T-helper 2 cell (primary cell): Measurements from ENCODE around the gene ABHD6.
"Not testable (repeated sequence)": the region's sequence is repeated elsewhere in the genome, so short reads cannot be mapped to it uniquely, and the experiment has no call there.

Source experiments
- DNase-seq, 5 experiments: peaks; one replicate each; pipeline versions ENCODE4 v3.0.0 to v3.0.0-alpha.2; 2012 to 2022
- total RNA-seq, 2 donors: gene quantifications; one replicate each; lab custom pipeline; 2026; lab: John Stamatoyannopoulos, UW

The ABHD6 gene, protein sequence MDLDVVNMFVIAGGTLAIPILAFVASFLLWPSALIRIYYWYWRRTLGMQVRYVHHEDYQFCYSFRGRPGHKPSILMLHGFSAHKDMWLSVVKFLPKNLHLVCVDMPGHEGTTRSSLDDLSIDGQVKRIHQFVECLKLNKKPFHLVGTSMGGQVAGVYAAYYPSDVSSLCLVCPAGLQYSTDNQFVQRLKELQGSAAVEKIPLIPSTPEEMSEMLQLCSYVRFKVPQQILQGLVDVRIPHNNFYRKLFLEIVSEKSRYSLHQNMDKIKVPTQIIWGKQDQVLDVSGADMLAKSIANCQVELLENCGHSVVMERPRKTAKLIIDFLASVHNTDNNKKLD
- 2.5 to 3.2 reads per million in 2 donors for total RNA-seq

DNA sequence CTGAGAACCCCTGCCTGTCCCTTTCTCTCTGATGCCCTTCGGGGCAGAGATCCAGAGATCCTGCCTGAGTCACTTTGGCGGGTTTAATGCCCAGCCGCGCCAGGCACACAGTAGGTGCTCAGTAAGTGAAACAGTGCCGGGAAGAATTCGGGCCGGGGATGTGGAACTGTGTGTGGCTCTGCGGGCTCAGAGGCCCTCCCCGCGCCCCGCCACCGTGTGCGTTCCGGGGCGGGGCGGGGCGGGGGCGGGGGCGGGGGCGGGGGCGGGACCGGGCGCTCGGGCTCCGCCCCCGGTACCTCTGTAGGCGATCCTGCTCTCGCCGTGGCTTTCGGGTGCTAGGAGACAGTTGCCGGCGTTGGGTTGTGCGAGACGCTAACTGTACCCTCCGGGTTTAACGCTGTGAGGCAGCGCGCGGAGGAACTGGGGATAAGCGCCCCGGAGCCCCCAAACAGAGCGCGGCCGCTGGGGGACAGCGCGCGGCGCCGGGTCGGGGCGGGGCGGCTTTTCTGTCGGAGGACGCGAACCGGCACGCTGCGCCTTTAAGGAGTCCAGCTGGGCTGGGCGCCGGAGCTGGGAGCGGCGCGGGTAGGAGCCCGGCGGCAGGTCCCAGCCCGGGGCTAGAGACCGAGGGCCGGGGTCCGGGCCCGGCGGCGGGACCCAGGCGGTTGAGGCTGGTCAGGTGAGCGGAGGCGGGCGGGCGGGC, at the start of gene ABHD6:
Gene ABHD6 (plus strand): TSS at position 555 of the 703 bp plus-strand sequence. CDS start 18,795 bp downstream, outside the sequence.
- peak; percentile 69 to 85 (median 73) for DNase-seq

DNA sequence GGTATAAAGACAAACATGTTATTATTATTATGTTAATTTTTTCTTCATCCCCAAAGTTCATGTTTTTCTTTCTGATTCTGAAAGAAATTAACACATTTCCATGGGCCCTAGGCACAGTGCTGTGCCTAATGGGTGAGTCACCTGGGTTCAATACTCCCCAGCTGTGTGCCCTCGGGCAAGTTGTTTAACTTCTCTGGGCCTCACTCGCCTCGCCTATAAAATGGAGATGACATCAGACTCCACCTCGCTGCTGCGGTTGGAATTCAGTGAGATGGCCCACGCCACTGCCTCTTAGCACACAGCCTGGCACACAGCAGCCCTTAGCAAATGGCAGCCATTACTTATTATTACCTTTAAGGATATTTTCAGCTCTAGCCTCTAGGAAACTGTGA, 49.4 kb upstream of the ABHD6 start:
- DNase-seq = no peak

DNA sequence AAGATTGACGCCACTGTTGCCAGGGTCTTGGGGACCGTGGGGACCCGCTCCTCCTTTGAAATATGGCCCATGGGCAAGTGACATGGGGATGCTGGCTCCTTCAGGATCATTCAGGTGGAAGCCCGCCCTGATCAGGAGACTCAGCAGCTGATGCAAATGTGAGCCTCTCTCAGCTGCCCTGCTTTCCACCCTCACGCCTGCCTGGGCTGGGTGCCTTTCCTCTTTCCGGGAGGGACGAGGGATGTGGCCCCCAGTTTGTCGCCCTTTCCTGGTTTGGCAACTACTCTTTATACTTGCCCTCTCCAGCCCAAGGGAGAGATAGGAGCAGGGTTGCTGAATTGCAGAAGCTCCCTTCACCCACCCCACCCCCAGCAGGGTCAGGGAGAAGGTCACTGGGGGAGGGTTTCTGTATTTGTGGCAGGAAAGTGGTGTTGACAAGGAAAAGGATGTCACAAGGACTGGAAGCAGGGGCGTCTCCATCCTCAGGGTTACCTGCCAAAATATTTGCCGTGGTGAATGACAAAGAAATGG, 48.6 kb upstream of the ABHD6 start:
- DNase-seq = no peak

DNA sequence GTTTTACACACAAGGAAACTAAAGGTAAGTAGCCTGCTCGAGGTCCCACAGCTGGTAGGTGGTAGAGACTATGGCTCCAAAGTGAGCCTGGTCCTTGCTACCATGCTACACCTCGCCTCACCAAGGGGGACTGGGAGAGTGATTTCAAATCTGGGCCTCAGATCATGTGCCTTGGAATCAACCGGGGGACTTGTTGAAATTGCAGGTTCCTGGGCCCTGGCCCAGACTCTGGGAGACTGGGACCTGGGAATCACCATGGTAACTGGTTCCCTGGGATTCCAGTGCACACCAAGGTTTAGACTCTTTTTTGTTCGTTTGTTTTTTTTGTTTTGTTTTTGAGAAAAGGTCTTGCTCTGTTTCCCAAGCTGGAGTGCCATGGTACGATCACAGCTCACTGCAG, 47.9 kb upstream of the ABHD6 start:
- no peak for DNase-seq

DNA sequence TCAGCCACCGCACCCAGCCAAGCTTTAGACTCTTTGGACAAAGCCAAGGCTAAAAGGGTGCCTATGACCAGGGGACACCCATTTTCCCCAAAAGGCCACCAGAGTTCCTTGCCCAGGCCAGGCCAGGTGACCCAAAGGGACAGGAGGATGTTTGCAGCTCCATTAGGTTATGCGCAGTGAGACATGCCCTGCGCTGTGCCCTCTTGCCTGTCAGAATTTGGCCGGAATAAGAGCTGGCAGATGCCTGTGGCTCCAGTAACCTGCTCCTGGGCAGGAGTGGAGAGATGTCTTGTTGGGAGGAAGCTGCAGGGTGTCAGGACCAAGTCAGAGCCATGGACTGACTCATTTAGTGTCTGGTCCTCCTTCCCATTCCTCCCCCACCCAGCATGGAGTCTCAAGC, 47.3 kb upstream of the ABHD6 start:
- DNase-seq = no peak

DNA sequence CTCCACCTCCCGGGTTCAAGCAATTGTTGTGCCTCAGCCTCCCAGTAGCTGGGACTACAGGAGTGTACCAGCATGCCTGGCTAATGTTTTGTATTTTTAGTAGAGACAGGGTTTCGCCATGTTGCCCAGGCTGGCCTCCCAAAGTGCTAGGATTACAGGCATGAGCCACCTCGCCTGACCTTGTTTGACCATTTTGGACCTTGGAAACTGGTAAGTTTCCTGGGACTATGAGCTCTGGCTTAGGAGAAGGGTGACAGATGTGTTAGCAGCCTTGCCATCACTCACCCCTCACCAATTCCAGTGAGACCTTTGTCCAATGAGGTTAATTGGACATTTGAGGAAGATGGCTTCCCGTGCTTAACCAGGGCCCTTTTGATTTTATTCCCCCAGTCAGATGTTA, 46.7 kb upstream of the ABHD6 start:
- DNase-seq = no peak

DNA sequence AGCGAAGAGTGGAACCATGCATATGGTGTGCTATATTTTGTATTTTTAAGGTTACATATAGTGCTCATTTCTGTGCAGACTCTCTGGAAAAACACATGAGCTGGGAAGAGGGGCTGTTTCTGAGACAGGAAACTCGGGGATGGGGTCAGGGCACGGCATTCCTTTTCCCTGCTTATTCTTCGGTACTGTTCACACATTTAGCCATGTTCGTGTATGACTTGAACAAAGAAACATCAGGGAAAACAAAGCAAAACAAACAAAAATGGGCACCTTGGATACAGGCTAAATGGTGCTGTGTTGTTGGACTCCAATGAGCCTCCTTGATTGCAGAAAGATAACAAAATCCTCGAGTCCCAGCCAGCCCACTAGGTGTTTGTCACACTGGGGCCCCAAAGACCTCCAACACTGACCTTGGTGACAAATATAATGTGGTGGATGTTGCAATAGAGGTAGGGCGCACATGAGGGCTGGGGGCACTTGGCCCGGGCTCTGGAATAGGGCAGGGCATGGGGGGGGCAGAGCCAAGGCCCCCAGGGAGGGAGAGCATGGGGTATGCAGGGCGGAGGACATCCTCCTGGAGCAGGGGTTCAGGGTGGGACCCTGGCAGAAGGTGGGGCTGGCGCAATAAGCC, 46.1 kb upstream of the ABHD6 start:
- DNase-seq = no peak

DNA sequence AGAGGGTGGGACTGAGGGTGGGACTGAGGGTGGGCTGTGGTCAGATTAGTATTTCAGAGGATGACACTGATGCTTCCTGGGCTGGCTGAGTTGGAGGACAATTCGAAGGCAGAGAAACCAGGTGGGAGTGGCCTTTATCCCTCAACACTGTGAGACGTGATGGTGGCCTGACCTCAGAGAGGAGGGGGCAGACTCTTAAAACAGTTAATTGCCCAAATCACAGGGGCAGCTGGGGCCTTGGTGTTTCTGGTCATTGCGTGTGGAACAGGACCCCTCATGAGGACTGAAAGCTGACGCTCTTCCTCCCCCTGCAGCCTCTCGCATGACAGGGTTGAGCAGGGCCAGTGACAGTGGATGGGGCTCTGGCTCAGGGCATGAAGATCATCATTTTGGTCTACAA, 45.5 kb upstream of the ABHD6 start:
- no peak for DNase-seq

DNA sequence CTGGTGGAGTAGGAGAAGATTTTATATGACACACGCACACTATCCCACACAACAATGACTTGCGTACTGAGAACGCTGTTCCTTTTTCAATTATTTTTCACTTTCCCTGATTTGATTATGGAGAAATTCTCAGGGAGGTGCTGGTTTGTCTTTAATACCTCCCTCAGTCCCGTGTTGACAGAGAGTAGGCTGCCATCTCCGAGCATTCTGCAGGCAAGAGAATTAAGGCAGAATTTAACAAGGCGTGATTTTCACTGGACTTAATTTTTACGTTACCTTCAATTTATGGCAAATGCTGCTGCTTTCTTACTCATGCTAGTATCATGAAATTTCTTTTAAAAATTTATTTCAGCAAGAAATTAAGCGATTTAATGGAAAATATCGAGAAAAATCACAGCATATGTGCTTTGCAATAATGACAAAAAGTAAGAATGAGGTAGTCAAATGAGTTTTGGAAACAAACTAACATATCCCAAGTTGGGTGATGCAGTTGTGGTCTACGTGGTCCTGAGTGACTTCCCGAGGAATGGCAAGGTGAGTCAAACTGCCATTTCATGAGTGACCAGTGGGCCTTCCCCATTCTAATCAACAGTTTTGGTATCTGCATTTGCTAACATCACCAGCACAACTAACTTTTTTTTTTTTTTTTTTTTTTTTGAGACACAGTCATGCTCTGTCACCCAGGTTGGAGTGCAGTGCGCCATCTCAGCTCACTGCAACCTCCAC, 43.7 kb upstream of the ABHD6 start:
- no peak for DNase-seq

DNA sequence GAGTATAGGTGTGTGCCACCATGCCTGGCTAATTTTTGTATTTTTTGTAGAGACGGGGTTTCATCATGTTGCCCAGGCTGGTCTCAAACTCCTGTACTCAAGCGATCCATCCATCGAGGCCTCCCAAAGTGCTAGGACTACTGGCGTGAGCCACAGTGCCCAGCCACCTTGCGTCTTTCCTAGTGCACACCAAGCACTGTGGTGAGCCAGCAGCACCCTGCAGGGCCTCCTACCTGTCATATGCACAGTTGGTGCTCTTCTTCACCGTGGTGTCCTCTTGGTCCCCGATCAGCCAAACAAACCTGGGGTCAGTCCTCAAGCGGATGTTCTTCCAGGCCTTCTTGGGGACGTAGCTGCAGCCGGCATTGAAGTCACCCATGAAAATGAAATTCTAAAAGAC, 40.0 kb upstream of the ABHD6 start:
- no peak for DNase-seq

DNA sequence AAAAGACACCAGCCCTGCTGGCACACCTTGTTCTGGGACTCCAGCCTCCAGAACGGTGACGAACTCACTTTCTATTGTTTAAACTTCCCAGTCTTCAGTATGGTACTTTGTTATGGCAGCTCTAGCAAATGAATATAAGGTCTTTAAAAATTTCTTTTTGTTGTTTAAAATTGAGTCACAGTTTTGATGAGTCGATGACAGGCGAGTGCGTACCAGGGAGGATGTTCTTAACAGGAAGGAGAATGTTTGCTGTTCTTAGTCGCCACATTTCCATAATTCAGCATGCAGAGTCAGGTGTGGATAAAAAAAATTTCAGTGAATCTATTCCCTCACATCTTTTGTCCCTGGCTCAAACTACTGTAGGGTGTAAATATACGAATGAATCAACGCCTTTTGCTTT, 39.2 kb upstream of the ABHD6 start:
- no peak for DNase-seq

DNA sequence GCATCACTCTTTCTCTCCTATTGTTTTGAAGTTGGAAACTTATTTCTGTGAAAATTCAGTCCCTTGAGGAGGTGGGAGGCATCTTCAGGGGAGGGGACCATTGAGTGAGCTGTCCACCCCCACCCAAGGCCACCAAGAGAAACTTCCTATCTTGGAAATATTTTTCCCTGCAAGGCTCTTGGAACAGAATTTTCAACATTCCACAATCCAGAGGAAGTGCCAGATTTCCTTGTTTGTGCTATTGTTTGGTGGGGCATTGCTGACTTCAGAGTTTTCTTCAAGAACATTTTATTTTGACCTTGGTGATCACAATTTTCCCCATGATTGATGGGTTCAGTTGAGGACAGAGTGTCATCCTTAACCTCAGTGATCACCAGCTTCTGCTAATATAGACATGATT, 38.8 kb upstream of the ABHD6 start:
- no peak for DNase-seq

DNA sequence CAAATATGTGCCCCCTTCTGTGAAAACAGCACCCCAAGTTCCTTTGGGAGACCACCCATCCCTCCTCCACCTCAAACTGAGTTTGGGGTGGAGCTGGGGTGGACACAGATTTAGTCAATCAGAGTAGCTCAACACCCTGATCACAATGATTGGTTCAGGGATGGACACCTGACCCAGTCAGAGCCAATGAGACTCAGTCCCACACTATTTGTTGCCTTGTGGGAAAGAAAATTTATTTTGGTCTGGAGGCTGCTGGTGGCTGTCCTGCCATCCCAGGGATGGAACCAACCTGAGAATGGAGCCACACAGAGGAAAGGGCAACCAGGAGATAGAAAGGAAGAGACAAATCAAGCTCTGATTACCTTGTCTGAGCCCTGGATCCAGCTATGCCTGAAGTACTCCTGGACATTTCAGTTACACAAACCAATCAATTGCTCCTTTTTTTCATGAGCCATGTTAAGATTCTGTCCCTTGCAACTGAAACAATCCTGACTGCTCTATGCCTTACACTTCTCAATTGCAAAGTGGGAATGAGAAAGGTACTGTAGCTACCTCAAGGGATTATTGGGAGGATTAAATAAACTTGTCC, 37.4 kb upstream of the ABHD6 start:
- DNase-seq = no peak

DNA sequence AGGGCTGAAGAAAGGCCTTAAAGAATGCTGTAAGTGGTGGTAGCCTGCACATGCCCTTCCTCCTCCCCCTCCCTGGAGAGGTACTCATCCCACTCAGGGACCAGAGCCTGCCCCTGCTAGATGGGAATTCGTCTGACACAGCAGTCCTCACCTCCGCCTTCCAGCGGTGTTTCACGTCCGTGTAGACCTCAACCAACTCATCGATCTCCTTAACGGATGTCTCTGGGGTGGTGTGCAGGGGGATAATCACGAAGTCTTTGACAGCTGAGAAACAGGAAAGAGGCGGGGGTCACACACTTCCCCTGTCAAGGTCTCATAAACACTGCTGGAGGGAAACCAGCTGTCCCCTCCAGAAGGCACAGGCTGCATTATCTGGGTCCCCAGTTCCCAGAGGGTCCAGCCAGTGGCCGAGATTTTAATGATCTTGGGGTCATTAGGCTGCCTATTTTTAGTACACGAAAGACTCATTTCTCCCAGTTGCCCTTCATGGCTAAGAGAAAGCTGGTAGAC, 36.7 kb upstream of the ABHD6 start:
- no peak for DNase-seq

DNA sequence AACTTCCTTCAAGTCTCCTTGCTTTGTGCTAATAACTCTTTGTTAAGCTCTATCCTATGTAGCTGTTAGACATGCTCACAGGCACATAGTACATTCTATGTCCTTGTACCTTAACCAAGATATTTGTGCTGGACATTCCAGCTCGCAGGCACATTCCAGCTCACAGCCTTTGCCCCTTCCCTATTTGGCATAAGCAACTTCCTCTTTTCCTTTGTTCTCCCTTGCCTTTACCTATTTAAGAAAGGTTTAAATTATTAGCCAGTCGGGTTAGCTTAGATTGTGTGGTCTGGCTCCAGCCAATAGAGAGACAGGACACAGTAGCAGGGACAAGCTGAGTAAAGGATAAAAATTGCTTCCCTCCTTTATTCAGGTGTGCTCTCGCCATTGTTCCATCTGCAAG, 36.1 kb upstream of the ABHD6 start:
- DNase-seq = not testable (repeated sequence)

DNA sequence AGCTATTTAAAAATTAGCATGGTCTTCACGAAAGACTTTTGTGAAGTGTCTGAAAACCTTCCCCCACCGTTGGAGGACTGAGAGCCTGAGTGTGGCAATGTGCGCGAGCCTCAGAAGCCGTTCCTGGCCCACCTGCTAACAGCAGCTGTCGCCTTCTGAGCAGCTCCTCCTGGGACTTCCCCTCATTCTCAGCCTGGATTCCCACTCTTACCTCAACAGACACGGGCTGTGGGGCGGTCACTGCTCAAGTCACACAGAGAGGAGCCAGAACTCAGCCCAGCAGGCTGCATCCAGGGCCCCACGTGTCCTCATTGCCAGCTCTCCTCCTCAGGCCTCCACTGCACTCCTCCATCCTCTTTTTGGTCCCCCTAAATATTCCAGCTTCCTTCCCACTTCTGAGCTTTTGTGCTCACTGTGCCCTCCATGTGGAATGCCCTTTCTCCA, 34.7 kb upstream of the ABHD6 start:
- DNase-seq = no peak

DNA sequence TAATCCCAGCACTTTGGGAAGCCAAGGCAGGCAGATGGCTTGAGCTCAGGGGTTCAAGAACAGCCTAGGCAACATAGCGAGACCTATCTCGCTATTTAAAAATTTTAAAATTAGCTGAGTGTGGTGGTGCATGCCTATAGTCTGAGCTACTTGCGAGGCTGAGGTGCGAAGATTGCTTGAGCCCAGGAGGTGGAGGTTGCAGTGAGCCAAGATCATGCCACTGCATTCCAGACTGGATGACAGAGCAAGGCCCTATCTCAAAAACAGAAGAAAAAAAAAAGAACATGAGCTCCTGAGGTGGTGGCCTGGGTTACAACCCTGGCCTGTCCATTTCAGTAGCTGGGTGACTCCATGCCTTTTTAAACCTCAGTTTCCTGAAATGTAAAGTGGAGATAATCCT, 34.1 kb upstream of the ABHD6 start:
- no peak for DNase-seq

DNA sequence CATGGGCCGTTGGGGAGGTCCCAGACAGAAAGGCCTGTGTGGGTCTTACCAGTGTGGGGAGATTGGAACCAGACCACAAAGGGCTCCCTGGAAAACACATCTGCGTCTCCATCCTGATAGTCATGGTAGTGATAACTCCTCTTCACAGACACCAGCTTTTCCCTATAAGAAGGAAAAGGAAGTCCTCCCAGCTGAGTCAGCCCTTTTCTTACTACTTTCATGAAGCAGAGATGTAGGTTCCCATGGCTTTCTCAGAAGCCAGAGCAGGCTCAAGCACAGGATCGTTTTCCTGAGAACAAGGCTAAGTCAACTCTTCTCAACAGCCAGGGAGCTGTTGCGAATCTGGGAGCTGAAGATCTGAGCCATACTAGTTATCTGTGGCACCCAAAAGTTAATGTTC, 32.9 kb upstream of the ABHD6 start:
- no peak for DNase-seq

DNA sequence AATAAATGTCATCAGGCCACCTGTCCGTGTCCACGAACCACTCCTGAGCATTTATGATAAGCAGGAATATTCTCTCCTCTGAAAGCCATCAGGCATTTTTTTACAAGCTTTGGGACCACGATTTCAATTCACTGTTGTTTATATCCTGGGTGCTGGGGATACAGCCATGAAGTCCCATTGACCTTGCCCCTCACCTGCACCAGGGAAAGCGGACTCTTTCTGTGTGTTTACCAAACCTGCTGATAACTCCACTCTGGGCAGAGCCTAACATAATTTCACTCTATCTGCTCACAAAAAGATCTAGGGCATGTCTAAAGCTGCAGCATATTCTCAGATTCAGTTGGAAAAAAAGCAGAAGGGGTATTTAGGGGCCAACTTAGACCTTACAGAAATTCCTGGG, 31.6 kb upstream of the ABHD6 start:
- no peak for DNase-seq

DNA sequence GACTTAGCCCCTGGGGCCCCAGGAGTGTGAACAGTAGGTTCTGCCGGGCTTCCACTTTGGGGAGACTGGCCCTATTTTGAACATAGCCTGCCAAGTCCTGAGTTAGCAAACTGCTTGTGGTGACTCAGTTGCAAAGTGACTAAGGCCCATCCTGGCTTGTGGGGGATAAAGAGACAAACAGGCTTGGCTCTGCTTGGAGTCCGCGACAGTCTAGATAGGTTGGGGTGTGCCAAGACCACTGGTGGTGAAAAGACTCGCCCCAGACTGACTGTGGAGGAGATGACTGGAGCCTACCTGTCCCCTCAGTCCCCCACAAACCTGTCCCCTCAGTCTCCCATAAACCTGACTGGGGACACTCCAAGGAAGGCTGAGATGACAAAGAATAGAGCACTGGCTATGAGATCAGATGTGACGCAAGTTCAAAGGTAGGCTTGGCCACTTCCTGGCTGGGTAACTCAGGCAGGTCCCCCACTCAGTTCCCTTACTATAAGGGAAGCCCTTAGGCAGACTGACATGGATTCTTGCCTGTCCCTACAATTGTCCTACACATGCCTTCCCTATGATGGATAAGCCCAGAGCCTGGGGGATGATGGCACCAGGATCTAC, 31.1 kb upstream of the ABHD6 start:
- DNase-seq = peak in 1 of 5 experiments; percentile 38

DNA sequence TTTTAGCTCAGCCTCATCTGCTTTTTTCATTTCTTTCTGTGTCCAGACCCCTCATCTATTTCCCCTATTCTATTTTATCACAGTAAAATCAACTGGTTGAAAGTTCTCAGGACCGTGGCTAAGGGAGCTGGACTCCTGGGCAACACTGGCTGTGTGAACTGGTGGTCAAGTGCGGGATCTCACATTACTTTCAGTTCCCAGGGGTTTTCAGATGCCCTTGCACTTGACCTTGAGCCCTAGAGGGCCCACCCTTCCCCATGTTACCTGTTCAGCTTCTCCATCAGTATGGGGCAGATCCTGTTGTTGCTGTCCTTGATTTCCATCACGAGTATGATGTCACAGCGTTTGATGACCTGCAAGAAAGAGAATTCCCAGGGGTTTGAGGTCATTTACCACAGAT, 29.6 kb upstream of the ABHD6 start:
- DNase-seq = no peak

DNA sequence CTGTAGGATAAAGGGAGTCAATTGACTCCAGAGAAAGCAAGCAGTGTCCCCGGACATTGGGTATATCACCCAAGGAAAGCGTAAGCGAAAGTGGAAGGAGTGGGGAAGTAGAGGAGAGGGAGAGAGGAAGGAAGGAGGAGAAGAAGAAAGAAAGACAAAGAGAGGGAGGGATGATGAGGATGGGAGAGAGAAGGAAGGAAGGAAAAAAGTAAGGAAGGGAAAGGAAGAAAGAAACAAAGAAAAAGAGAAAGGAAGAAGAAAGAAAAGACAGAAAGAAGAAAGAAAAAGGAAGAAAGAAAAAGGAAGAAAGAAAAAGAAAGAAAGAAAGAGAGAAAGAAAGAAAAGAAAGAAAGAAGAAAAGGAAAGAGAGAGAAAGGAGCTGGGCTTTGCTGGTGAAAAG, 27.7 kb upstream of the ABHD6 start:
- DNase-seq = no peak
